ENCODE measurements around the gene TMBIM4.

- TF ChIP-seq CTCF (IDR thresholded peaks at IDR 0.05) (no peak), POLR2A (IDR thresholded peaks at IDR 0.05) (peak in 1 of 2 donors; percentile 66)
Observed at GRCh38 chr12:66188584-66189485, 19.0 kb upstream of the TMBIM4 start, which contains the start of gene IRAK3.

All from thyroid gland (tissue), 4 donors.